GM23338 (cell line): ENCODE measurements around the gene ZNF532. TPM values are rescaled to one million over a fixed set of nuclear protein-coding genes. Genes with fewer than 3 reads are reported as not detected.
A peak's percentile ranks its signal among the peaks of the same experiment; 100 is the strongest.

Source experiments
- ATAC-seq: fragments of 200-7000 bp; cut with Tn5 transposase; 3 replicates; pipeline ENCODE4 v1.9.1; 2020
- DNase-seq: peaks from one replicate; pipeline ENCODE4 v3.0.0-alpha.2; 2015; ENCODE audit warnings: low spot score
- H2AFZ ChIP-seq: fragments of 200-600 bp; sonication (generic); 2 replicates; pipeline ENCODE4 v1.8.0; 2016; ENCODE audit warnings: antibody characterized with exemption, mild to moderate bottlenecking, moderate library complexity
- H3F3A ChIP-seq: fragments of 200-600 bp; sonication (generic); replicated peaks from 2 replicates; pipeline ENCODE4 v1.8.0; 2017; ENCODE audit warnings: antibody characterized with exemption, mixed run types, low read depth
- H3K27ac ChIP-seq: fragments of 200-600 bp; sonication (generic); 2 replicates; pipeline ENCODE4 v1.6.1; 2016; ENCODE audit warnings: low read depth
- H3K27me3 ChIP-seq: fragments of 200-600 bp; sonication (generic); 2 replicates; pipeline ENCODE4 v1.8.0; 2016; ENCODE audit warnings: mild to moderate bottlenecking, mixed run types, moderate library complexity; ENCODE audit not compliant: insufficient read depth
- H3K36me3 ChIP-seq: fragments of 200-600 bp; sonication (generic); 2 replicates; pipeline ENCODE4 v1.8.0; 2016; ENCODE audit warnings: mild to moderate bottlenecking; ENCODE audit not compliant: insufficient read depth
- H3K4me1 ChIP-seq: fragments of 200-600 bp; sonication (generic); 2 replicates; pipeline ENCODE4 v1.8.0; 2016; ENCODE audit warnings: mild to moderate bottlenecking, moderate library complexity; ENCODE audit not compliant: insufficient read depth
- H3K4me2 ChIP-seq: fragments of 200-600 bp; sonication (generic); 2 replicates; pipeline ENCODE4 v1.7.1; 2017; ENCODE audit warnings: mixed run types
- H3K4me3 ChIP-seq: fragments of 200-600 bp; sonication (generic); 2 replicates; pipeline ENCODE4 v1.6.1; 2016; ENCODE audit warnings: mixed run types
- H3K79me2 ChIP-seq: fragments of 200-600 bp; sonication (generic); replicated peaks from 2 replicates; pipeline ENCODE4 v1.8.0; 2017; ENCODE audit warnings: mild to moderate bottlenecking; ENCODE audit not compliant: insufficient read depth
- H3K9me2 ChIP-seq: fragments of 200-600 bp; sonication (generic); 2 replicates; pipeline ENCODE4 v1.8.0; 2017; ENCODE audit not compliant: insufficient read depth
- H4K20me1 ChIP-seq: fragments of 200-600 bp; sonication (generic); replicated peaks from 2 replicates; pipeline ENCODE4 v1.8.0; 2017; ENCODE audit warnings: mild to moderate bottlenecking; ENCODE audit not compliant: insufficient read depth
- H3K27ac Mint-ChIP-seq: 2 replicates; pipeline ENCODE4 v1.8.0; 2020; ENCODE audit warnings: inconsistent platforms, mild to moderate bottlenecking, moderate library complexity, mixed read lengths
- H3K27me3 Mint-ChIP-seq: 3 replicates; pipeline ENCODE4 v1.8.0; 2022; ENCODE audit warnings: low read depth, mild to moderate bottlenecking, moderate library complexity, mixed read lengths, inconsistent platforms; ENCODE audit not compliant: insufficient read depth, poor library complexity
- H3K36me3 Mint-ChIP-seq: 3 replicates; pipeline ENCODE4 v1.8.0; 2021; ENCODE audit warnings: low read depth, mild to moderate bottlenecking, inconsistent platforms, moderate library complexity, mixed read lengths
- H3K4me1 Mint-ChIP-seq: 3 replicates; pipeline ENCODE4 v1.8.0; 2020; ENCODE audit warnings: mild to moderate bottlenecking, inconsistent platforms, mixed read lengths
- H3K4me3 Mint-ChIP-seq: 3 replicates; pipeline ENCODE4 v1.8.0; 2021; ENCODE audit warnings: moderate library complexity, mild to moderate bottlenecking, inconsistent platforms, mixed read lengths
- H3K9me3 Mint-ChIP-seq: 3 replicates; pipeline ENCODE4 v1.8.0; 2020; ENCODE audit warnings: moderate library complexity, mild to moderate bottlenecking, inconsistent platforms, mixed read lengths
- CTCF ChIP-seq, 2 experiments: fragments of 200-600 bp in 1 of 2; sonication (generic) in 1 of 2; conservative IDR thresholded peaks; 2 replicates each; pipeline versions ENCODE4 v1.5.1 to v1.6.1; 2016 to 2017; ENCODE audit warnings: antibody characterized with exemption in 2 of 2, low read depth in 2 of 2, mild to moderate bottlenecking in 2 of 2, moderate library complexity in 1 of 2
- ETS1 ChIP-seq: IDR thresholded peaks from 2 replicates; pipeline ENCODE4 v1.6.1; 2016; ENCODE audit warnings: antibody characterized with exemption
- EZH2 ChIP-seq: fragments of 200-600 bp; sonication (generic); IDR thresholded peaks from one replicate; pipeline ENCODE4 v1.8.0; 2017; ENCODE audit warnings: antibody characterized with exemption, mild to moderate bottlenecking, low read depth; ENCODE audit not compliant: unreplicated experiment
- JUNB ChIP-seq: IDR thresholded peaks from one replicate; pipeline ENCODE4 v1.6.1; 2016; ENCODE audit warnings: antibody characterized with exemption; ENCODE audit not compliant: unreplicated experiment
- NANOG ChIP-seq: IDR thresholded peaks from 2 replicates; pipeline ENCODE4 v1.6.1; 2016; ENCODE audit warnings: antibody characterized with exemption, borderline replicate concordance
- REST ChIP-seq: IDR thresholded peaks from one replicate; pipeline ENCODE4 v1.6.1; 2018; ENCODE audit warnings: antibody characterized with exemption; ENCODE audit not compliant: unreplicated experiment
- ZNF114 ChIP-seq: fragments of 250-450 bp; sonication (Bioruptor Pico); IDR thresholded peaks from 2 replicates; pipeline ENCODE4 v1.5.0; 2020; ENCODE audit warnings: mild to moderate bottlenecking, moderate library complexity
- polyA plus RNA-seq: library from polyadenylated mRNA; unstranded; fragments of >200 nt; fragmentation: Nextera tagmentation; extraction: Ambion mirVana; gene quantifications from 2 replicates; pipeline ENCODE4 v1.2.1, GENCODE V29; 2016
- total RNA-seq: library from RNA; depleted of rRNA; stranded (reverse); fragments of >200 nt; shearing (Covaris generic); gene quantifications from 2 replicates; pipeline ENCODE4 v1.2.3, GENCODE V29; 2014

Gene ZNF532
- total and polyA plus RNA-seq, 2 experiments from 2014 or later, result 51.5 to 225 TPM

GRCh38 chr18:58896268-58896667 is 31.6 kb downstream of the ZNF532 start:
- peak overlapping the region; percentile 41; the same call in 1 of the 2 replicates for H3K4me2 ChIP-seq

More at GRCh38 chr18:58896268-58896667, 31.6 kb downstream of the ZNF532 start:
- H3K36me3 Mint-ChIP-seq, result peaks cover 85% of the 10 kb centered on the region
- no peak overlapping the region for H2AFZ ChIP-seq
- no peaks in the 10 kb centered on the region for H3K9me2 ChIP-seq
- peaks cover 81% of the 10 kb centered on the region for H4K20me1 ChIP-seq
- no peak overlapping the region for H3K4me3 Mint-ChIP-seq
- peaks cover 14% of the 10 kb centered on the region for H3K27me3 Mint-ChIP-seq
- no peak overlapping the region for H3K4me3 ChIP-seq
- no peaks in the 10 kb centered on the region for H3K9me3 Mint-ChIP-seq
- H3K4me1 Mint-ChIP-seq, result peaks cover 81% of the 10 kb centered on the region
- TF ChIP-seq REST, result no peak
- no peak for TF ChIP-seq CTCF (conservative IDR thresholded peaks at IDR 0.05; ENCODE audit: low read depth in 2 of 2)
- TF ChIP-seq ZNF114 (CRISPR knock-in tag), result no peak
- TF ChIP-seq NANOG, result no peak
- TF ChIP-seq EZH2, result no peak
- TF ChIP-seq JUNB, result no peak
- TF ChIP-seq ETS1, result no peak
- H3K27ac ChIP-seq, result peak overlapping the region; percentile 73
- no peaks in the 10 kb centered on the region for H3K27me3 ChIP-seq
- peaks cover 72% of the 10 kb centered on the region for H3K4me1 ChIP-seq
- peaks cover 100% of the 10 kb centered on the region for H3K79me2 ChIP-seq
- H3K36me3 ChIP-seq, result peaks cover 24% of the 10 kb centered on the region
- H3K27ac Mint-ChIP-seq, result peak overlapping the region; percentile 38
- H3F3A ChIP-seq, result peaks cover 19% of the 10 kb centered on the region
- ATAC-seq (no peak), DNase-seq (no peak)
